HepG2 (cell line): Measurements from ENCODE around the gene KRT1. TPM values are rescaled to one million over a fixed set of nuclear protein-coding genes. Genes with fewer than 3 reads are reported as not detected.

ENCODE experiments used
- ATAC-seq: fragments of 200-7000 bp; cut with Tn5 transposase; 3 replicates; pipeline ENCODE4 v1.9.1; 2020; ENCODE audit warnings: mild to moderate bottlenecking, moderate library complexity
- BruUV-seq: library from RNA; stranded (reverse); fragments of 400-500 nt; replicated peaks from 2 replicates; lab custom pipeline; 2021; lab: Mats Ljungman, UMichigan
- CTCF ChIA-PET: fragments of 300-600 bp; formaldehyde crosslinking; extraction: SDS; loops from one replicate; lab custom pipeline; 2021; ENCODE audit warnings: low total read pairs, inconsistent platforms, low intra/inter-chr PET ratio; lab: Yijun Ruan, JAX
- POLR2A ChIA-PET: fragments of 350-600 bp; sonication (Branson Sonifier 250); formaldehyde crosslinking; loops from one replicate; lab custom pipeline; 2020; ENCODE audit warnings: antibody characterized with exemption, inconsistent platforms; lab: Yijun Ruan, JAX
- DNase-seq: peaks from one replicate; pipeline ENCODE4 v3.0.0-alpha.2; 2015; ENCODE audit warnings: low spot score
- FAIRE-seq: peaks from 3 replicates; lab custom pipeline; 2011; peaks lifted over from hg19 to GRCh38; lab: Jason Lieb, UNC
- H2AFZ ChIP-seq: one replicate; pipeline ENCODE4 v1.6.1; 2011; ENCODE audit warnings: low read length, inconsistent platforms
- H3K27ac ChIP-seq: fragments of 300-600 bp; 3 replicates; pipeline ENCODE4 v1.8.0; 2011; ENCODE audit warnings: mixed run types, mild to moderate bottlenecking, mixed read lengths, low read length, inconsistent platforms; ENCODE audit not compliant: insufficient read depth; ENCODE audit errors: extremely low read length
- H3K27me3 ChIP-seq, 2 experiments: fragments of 200-600 bp in 1 of 2; 2 replicates in 1 of 2; 3 replicates in 1 of 2; pipeline versions ENCODE4 v1.6.0 to v1.8.0; 2011; ENCODE audit warnings: low read length in 2 of 2, mild to moderate bottlenecking in 2 of 2, moderate library complexity in 2 of 2, inconsistent platforms in 1 of 2; ENCODE audit not compliant: insufficient read depth in 2 of 2, control insufficient read depth in 1 of 2
- H3K36me3 ChIP-seq, 2 experiments: fragments of 200-600 bp in 1 of 2; replicated peaks in 1 of 2; 2 replicates in 1 of 2; 3 replicates in 1 of 2; pipeline versions ENCODE4 v1.5.1 to v1.8.0; 2011; ENCODE audit warnings: low read length in 2 of 2, inconsistent platforms in 1 of 2; ENCODE audit not compliant: insufficient read depth in 2 of 2, control insufficient read depth in 1 of 2
- H3K4me1 ChIP-seq: 2 replicates; pipeline ENCODE4 v1.5.1; 2012; ENCODE audit warnings: low read length, inconsistent platforms; ENCODE audit not compliant: insufficient read depth
- H3K4me2 ChIP-seq: 2 replicates; pipeline ENCODE4 v1.6.0; 2011; ENCODE audit warnings: low read depth, low read length, inconsistent platforms
- H3K4me3 ChIP-seq, 3 experiments: fragments of 200-600 bp in 1 of 3; sonication (generic), shearing (Covaris generic) in 1 of 3; replicated peaks in 1 of 3; 2 replicates each; pipeline ENCODE4 v1.5.1; 2011 to 2016; ENCODE audit warnings: low read length in 3 of 3, inconsistent platforms in 2 of 3, low read depth in 2 of 3, mild to moderate bottlenecking in 2 of 3, control low read depth in 1 of 3, mixed read lengths in 1 of 3; ENCODE audit not compliant: insufficient read depth in 1 of 3
- H3K79me2 ChIP-seq: one replicate; pipeline ENCODE4 v1.6.1; 2011; ENCODE audit warnings: low read length, inconsistent platforms; ENCODE audit not compliant: insufficient read depth
- H3K9ac ChIP-seq: 2 replicates; pipeline ENCODE4 v1.6.0; 2011; ENCODE audit warnings: mild to moderate bottlenecking, low read depth, low read length, inconsistent platforms; ENCODE audit not compliant: insufficient read depth
- H3K9me3 ChIP-seq: 2 replicates; pipeline ENCODE4 v1.5.1; 2012; ENCODE audit warnings: mild to moderate bottlenecking, low read length
- H4K20me1 ChIP-seq: 2 replicates; pipeline ENCODE4 v1.6.0; 2011; ENCODE audit warnings: inconsistent platforms, mild to moderate bottlenecking, low read length, moderate library complexity; ENCODE audit not compliant: insufficient read depth
- CC2D1A ChIP-seq: sonication (generic); formaldehyde crosslinking; IDR thresholded peaks from 2 replicates; pipeline ENCODE4 v1.8.1; 2023; ENCODE audit warnings: mild to moderate bottlenecking, missing genetic modification reagents
- HOXA5 ChIP-seq: sonication (generic); formaldehyde crosslinking; IDR thresholded peaks from 2 replicates; pipeline ENCODE4 v1.4.0; 2020; ENCODE audit warnings: missing genetic modification reagents
- ZFP36L2 ChIP-seq: sonication (generic); formaldehyde crosslinking; IDR thresholded peaks from 2 replicates; pipeline ENCODE4 v1.4.0; 2020; ENCODE audit warnings: missing genetic modification reagents
- ZNF263 ChIP-seq: sonication (generic); formaldehyde crosslinking; IDR thresholded peaks from 2 replicates; pipeline ENCODE4 v1.4.0; 2020; ENCODE audit warnings: missing genetic modification reagents
- ZSCAN29 ChIP-seq: sonication (generic); formaldehyde crosslinking; conservative IDR thresholded peaks from 2 replicates; pipeline ENCODE4 v1.4.0; 2020; ENCODE audit warnings: mild to moderate bottlenecking, missing genetic modification reagents
- WGBS: methylation state at CpG from one replicate; pipeline ENCODE4 v1.1.6; 2017; ENCODE audit warnings: low lambda C conversion rate; 5-methylcytosine and 5-hydroxymethylcytosine counted together
- in situ Hi-C: cut with HindIII; loops from 2 replicates; pipeline ENCODE4 v1.10.0; 2017; ENCODE audit warnings: low pct_unique_long_range_greater_than_20kb; ENCODE audit not compliant: extremely low pct_ligation_motif_present
- intact Hi-C: fragments of 100-400 bp; cut with micrococcal nuclease; formaldehyde crosslinking; loops from one replicate; pipeline ENCODE4 v1.10.0; 2022; ENCODE audit not compliant: unreplicated experiment
- polyA plus RNA-seq, 8 experiments: library from polyadenylated mRNA; depleted of rRNA in 3 of 8; stranded (reverse) in 7 of 8; unstranded in 1 of 8; fragments of >200 nt; fragmentation: Illumina TruSeq in 4 of 8; extraction: Trizol in 4 of 8; gene quantifications; 2 replicates each; pipeline versions ENCODE4 v1.2.1 to v1.2.3, GENCODE V29; 2011 to 2016; ENCODE audit warnings: low read depth in 4 of 8, missing spikeins in 1 of 8, mixed read lengths in 1 of 8; ENCODE audit not compliant: insufficient read depth in 1 of 8
- total RNA-seq, 5 experiments: library from RNA; depleted of rRNA; stranded (reverse); fragments of >200 nt; fragmentation: Illumina TruSeq; extraction: Trizol; gene quantifications; 2 replicates each; pipeline ENCODE4 v1.2.3, GENCODE V29; 2016; ENCODE audit warnings: low read depth in 1 of 5
- TF ChIP-seq, protein P1 (sequence below): IDR thresholded peaks from 2 replicates; pipeline ENCODE4 v1.6.1; 2018; ENCODE audit warnings: missing genetic modification reagents
- TF ChIP-seq, protein P2 (sequence below): sonication (generic); formaldehyde crosslinking; IDR thresholded peaks from 2 replicates; pipeline ENCODE4 v1.4.0; 2020; ENCODE audit warnings: mild to moderate bottlenecking, missing genetic modification reagents
- TF ChIP-seq, protein P3 (sequence below): sonication (generic); formaldehyde crosslinking; IDR thresholded peaks from 2 replicates; pipeline ENCODE4 v1.4.0; 2020; ENCODE audit warnings: missing genetic modification reagents
- TF ChIP-seq, protein P4 (sequence below): sonication (generic); formaldehyde crosslinking; IDR thresholded peaks from 2 replicates; pipeline ENCODE4 v1.8.1; 2023; ENCODE audit warnings: mild to moderate bottlenecking, inconsistent platforms, moderate library complexity, missing genetic modification reagents, borderline replicate concordance

The KRT1 gene
- total and polyA plus RNA-seq, 2 of the 13 experiments (the other 11 are each of a cell fraction or from before 2014, with no cell fraction given) = not detected

DNA sequence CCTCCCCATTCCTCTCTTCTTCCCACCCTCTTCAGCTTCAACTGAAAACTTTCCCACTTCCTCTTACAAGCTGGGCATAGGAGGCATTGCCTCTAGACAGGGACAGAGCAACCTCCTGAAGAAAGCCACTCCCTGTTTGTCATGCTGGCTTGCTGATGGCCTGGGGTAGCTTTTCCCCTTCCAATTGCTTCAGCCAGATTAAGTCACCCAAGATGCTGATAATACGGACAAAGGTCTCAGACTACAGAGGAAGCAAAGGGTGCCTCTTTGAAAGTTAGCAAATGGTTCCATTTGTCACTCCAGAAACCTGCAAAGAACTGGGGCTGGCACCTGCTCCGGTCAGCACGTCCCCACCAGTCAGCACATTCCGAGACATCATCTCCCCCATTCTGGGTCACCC lies 34.2 kb downstream of the KRT1 start:
- H3K79me2 ChIP-seq = no peaks in the 10 kb centered on the region
- H3K9me3 ChIP-seq = no peaks in the 10 kb centered on the region
- in situ Hi-C loops (no loop called here), intact Hi-C loops (no loop called here)
- no peaks in the 10 kb centered on the region for H4K20me1 ChIP-seq
- no peak overlapping the region for H3K9ac ChIP-seq
- no peak overlapping the region for H3K4me3 ChIP-seq
- TF ChIP-seq, protein P1, sequence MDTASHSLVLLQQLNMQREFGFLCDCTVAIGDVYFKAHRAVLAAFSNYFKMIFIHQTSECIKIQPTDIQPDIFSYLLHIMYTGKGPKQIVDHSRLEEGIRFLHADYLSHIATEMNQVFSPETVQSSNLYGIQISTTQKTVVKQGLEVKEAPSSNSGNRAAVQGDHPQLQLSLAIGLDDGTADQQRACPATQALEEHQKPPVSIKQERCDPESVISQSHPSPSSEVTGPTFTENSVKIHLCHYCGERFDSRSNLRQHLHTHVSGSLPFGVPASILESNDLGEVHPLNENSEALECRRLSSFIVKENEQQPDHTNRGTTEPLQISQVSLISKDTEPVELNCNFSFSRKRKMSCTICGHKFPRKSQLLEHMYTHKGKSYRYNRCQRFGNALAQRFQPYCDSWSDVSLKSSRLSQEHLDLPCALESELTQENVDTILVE (CRISPR knock-in tag) = no peak
- TF ChIP-seq HOXA5 = no peak
- TF ChIP-seq, protein P2, sequence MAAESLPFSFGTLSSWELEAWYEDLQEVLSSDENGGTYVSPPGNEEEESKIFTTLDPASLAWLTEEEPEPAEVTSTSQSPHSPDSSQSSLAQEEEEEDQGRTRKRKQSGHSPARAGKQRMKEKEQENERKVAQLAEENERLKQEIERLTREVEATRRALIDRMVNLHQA = no peak
- TF ChIP-seq, protein P3, sequence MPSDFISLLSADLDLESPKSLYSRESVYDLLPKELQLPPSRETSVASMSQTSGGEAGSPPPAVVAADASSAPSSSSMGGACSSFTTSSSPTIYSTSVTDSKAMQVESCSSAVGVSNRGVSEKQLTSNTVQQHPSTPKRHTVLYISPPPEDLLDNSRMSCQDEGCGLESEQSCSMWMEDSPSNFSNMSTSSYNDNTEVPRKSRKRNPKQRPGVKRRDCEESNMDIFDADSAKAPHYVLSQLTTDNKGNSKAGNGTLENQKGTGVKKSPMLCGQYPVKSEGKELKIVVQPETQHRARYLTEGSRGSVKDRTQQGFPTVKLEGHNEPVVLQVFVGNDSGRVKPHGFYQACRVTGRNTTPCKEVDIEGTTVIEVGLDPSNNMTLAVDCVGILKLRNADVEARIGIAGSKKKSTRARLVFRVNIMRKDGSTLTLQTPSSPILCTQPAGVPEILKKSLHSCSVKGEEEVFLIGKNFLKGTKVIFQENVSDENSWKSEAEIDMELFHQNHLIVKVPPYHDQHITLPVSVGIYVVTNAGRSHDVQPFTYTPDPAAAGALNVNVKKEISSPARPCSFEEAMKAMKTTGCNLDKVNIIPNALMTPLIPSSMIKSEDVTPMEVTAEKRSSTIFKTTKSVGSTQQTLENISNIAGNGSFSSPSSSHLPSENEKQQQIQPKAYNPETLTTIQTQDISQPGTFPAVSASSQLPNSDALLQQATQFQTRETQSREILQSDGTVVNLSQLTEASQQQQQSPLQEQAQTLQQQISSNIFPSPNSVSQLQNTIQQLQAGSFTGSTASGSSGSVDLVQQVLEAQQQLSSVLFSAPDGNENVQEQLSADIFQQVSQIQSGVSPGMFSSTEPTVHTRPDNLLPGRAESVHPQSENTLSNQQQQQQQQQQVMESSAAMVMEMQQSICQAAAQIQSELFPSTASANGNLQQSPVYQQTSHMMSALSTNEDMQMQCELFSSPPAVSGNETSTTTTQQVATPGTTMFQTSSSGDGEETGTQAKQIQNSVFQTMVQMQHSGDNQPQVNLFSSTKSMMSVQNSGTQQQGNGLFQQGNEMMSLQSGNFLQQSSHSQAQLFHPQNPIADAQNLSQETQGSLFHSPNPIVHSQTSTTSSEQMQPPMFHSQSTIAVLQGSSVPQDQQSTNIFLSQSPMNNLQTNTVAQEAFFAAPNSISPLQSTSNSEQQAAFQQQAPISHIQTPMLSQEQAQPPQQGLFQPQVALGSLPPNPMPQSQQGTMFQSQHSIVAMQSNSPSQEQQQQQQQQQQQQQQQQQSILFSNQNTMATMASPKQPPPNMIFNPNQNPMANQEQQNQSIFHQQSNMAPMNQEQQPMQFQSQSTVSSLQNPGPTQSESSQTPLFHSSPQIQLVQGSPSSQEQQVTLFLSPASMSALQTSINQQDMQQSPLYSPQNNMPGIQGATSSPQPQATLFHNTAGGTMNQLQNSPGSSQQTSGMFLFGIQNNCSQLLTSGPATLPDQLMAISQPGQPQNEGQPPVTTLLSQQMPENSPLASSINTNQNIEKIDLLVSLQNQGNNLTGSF = no peak
- no peak for TF ChIP-seq ZSCAN29 (CRISPR knock-in tag)
- no peak for TF ChIP-seq CC2D1A (CRISPR knock-in tag)
- no peak for TF ChIP-seq ZFP36L2 (CRISPR knock-in tag)
- no peak for TF ChIP-seq ZNF263 (CRISPR knock-in tag)
- TF ChIP-seq, protein P4, sequence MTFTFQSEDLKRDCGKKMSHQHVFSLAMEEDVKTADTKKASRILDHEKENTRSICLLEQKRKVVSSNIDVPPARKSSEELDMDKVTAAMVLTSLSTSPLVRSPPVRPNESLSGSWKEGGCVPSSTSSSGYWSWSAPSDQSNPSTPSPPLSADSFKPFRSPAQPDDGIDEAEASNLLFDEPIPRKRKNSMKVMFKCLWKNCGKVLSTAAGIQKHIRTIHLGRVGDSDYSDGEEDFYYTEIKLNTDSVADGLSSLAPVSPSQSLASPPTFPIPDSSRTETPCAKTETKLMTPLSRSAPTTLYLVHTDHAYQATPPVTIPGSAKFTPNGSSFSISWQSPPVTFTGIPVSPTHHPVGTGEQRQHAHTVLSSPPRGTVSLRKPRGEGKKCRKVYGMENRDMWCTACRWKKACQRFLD (CRISPR knock-in tag) = no peak
- H2AFZ ChIP-seq = no peak overlapping the region
- no peaks in the 10 kb centered on the region for H3K36me3 ChIP-seq
- no peak overlapping the region for H3K4me2 ChIP-seq
- H3K4me1 ChIP-seq = no peaks in the 10 kb centered on the region
- WGBS = 0% methylated on average over 2 of the region's 4 CpGs
- FAIRE-seq (no peak), DNase-seq (no peak), ATAC-seq (no peak)
- ChIA-PET CTCF (no interaction called here), POLR2A (no interaction called here)
- no peak overlapping the region for H3K27ac ChIP-seq
- H3K27me3 ChIP-seq = peaks cover 3 to 66% of the 10 kb centered on the region in 2 experiments; a peak in 4 of 5 replicates
- no TSS peak for BruUV-seq
